ENCODE data around the gene IRF2. TPM values are rescaled to one million over a fixed set of nuclear protein-coding genes. Genes with fewer than 3 reads are reported as not detected.
A peak's percentile ranks its signal among the peaks of the same experiment; 100 is the strongest.

IRF2 gene
- total RNA-seq, 1 donor from 2014 or later = 27.6 TPM

DNA sequence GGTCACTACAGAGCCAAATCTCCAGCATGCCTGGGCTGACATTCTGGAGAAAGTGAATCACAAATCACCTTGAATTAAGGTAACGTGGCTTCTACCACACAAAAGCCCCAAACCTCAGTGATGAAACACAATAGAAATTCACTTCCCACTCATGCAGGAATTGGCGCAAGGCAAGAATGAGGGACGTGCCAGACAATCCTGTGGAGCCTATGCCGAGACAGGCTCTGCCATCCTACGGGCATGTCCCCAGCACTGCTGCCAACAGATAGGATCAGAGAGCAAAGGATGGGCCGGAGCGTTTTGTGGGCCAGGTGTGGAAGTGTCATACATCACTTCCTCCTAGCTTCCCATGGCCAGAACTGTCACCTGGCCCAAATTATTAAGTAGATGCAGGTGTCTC, 118.0 kb downstream of the IRF2 start:
- Mint-ChIP-seq H3K27ac (ENCODE audit: unreplicated experiment) (peak overlapping the region; percentile 72), H3K9me3 (ENCODE audit: unreplicated experiment) (no peaks in the 10 kb centered on the region), H3K27me3 (ENCODE audit: unreplicated experiment) (peaks cover 4% of the 10 kb centered on the region), H3K4me3 (ENCODE audit: unreplicated experiment) (no peak overlapping the region), H3K4me1 (ENCODE audit: unreplicated experiment) (peaks cover 40% of the 10 kb centered on the region), H3K36me3 (ENCODE audit: low read depth, unreplicated experiment) (peaks cover 2% of the 10 kb centered on the region)
- no peak for DNase-seq (ENCODE audit: low spot score)
- TF ChIP-seq, protein P1, sequence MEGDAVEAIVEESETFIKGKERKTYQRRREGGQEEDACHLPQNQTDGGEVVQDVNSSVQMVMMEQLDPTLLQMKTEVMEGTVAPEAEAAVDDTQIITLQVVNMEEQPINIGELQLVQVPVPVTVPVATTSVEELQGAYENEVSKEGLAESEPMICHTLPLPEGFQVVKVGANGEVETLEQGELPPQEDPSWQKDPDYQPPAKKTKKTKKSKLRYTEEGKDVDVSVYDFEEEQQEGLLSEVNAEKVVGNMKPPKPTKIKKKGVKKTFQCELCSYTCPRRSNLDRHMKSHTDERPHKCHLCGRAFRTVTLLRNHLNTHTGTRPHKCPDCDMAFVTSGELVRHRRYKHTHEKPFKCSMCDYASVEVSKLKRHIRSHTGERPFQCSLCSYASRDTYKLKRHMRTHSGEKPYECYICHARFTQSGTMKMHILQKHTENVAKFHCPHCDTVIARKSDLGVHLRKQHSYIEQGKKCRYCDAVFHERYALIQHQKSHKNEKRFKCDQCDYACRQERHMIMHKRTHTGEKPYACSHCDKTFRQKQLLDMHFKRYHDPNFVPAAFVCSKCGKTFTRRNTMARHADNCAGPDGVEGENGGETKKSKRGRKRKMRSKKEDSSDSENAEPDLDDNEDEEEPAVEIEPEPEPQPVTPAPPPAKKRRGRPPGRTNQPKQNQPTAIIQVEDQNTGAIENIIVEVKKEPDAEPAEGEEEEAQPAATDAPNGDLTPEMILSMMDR (IDR thresholded peaks at IDR 0.05; ENCODE audit: unreplicated experiment) = no peak

DNA sequence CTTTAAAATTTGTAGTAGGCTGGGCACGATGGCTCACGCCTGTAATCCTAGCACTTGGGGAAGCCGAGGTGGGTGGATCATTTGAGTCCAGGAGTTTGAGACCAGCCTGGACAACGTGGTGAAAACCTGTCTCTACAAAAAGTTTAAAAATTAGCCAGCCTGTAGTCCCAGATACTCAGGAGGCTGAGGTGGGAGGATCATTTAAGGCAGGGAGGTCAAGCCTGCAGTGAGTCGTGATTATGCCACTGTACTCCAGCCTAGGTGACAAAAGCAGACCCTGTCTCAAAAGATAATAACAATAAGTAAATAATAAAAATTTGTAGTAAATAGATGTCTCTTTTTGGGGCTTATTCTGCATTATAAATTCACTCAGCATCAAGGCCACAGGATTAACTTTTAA, 118.5 kb downstream of the IRF2 start:
- no peak for DNase-seq (ENCODE audit: low spot score)
- H3K4me3 Mint-ChIP-seq (ENCODE audit: unreplicated experiment) = peak overlapping the region; percentile 47
- peak overlapping the region; percentile 98 for H3K27ac Mint-ChIP-seq (ENCODE audit: unreplicated experiment)
- H3K9me3 Mint-ChIP-seq (ENCODE audit: unreplicated experiment) = no peaks in the 10 kb centered on the region
- H3K27me3 Mint-ChIP-seq (ENCODE audit: unreplicated experiment) = peaks cover 4% of the 10 kb centered on the region
- TF ChIP-seq, protein P1 (IDR thresholded peaks at IDR 0.05; ENCODE audit: unreplicated experiment) = no peak
- peaks cover 2% of the 10 kb centered on the region for H3K36me3 Mint-ChIP-seq (ENCODE audit: low read depth, unreplicated experiment)
- peaks cover 39% of the 10 kb centered on the region for H3K4me1 Mint-ChIP-seq (ENCODE audit: unreplicated experiment)

DNA sequence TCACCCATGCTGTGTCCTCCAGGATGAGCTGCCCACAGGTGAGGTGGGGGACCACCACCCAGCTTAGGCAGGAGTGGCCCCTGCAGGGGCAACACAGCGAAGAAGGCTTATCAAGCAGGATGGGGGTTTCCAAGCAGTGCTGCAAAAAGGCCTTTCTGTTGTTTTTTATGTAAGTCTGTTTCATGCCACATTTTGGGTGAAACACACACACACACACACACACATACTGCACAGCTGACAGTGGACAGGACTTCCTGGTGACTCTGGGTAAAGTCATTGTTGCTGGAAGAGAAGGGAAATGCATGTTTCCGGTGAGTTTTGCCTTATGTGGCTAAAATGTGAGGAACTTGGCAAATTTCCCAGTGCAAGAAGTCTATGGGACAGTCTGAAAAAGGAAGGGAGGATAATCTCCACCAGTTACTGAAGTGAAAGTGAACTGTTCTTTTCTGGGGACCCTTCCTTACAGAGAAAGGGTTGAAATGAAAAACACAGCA, 119.2 kb downstream of the IRF2 start:
- peaks cover 2% of the 10 kb centered on the region for H3K36me3 Mint-ChIP-seq (ENCODE audit: low read depth, unreplicated experiment)
- H3K4me3 Mint-ChIP-seq (ENCODE audit: unreplicated experiment) = no peak overlapping the region
- H3K4me1 Mint-ChIP-seq (ENCODE audit: unreplicated experiment) = peaks cover 32% of the 10 kb centered on the region
- peak; percentile 72 for DNase-seq (ENCODE audit: low spot score)
- H3K27me3 Mint-ChIP-seq (ENCODE audit: unreplicated experiment) = peaks cover 1% of the 10 kb centered on the region
- peak overlapping the region; percentile 98 for H3K27ac Mint-ChIP-seq (ENCODE audit: unreplicated experiment)
- no peaks in the 10 kb centered on the region for H3K9me3 Mint-ChIP-seq (ENCODE audit: unreplicated experiment)
- TF ChIP-seq, protein P1 (IDR thresholded peaks at IDR 0.05; ENCODE audit: unreplicated experiment) = no peak

DNA sequence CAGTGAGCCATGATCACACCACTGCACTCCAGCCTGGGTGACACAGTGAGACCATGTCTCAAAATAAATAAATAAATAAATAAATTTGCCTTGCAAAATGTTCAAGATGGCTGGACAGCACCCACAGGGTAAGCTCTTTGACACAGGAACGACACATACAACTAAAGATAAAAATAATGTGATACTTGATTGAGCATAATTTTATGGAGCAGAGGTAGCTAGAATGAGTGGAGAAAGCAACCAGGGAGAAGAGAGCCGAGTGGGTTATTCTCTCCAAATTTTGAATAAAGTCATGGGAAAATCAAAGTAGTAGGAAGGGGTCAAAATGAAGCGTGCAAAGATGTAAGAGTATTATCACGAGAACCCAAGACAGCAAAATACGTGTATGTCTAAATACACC, 121.5 kb downstream of the IRF2 start:
- TF ChIP-seq, protein P1 (IDR thresholded peaks at IDR 0.05; ENCODE audit: unreplicated experiment) = no peak
- DNase-seq (ENCODE audit: low spot score) = no peak
- peaks cover 2% of the 10 kb centered on the region for H3K36me3 Mint-ChIP-seq (ENCODE audit: low read depth, unreplicated experiment)
- no peak overlapping the region for H3K4me3 Mint-ChIP-seq (ENCODE audit: unreplicated experiment)
- H3K9me3 Mint-ChIP-seq (ENCODE audit: unreplicated experiment) = no peaks in the 10 kb centered on the region
- H3K27me3 Mint-ChIP-seq (ENCODE audit: unreplicated experiment) = peaks cover 9% of the 10 kb centered on the region
- H3K4me1 Mint-ChIP-seq (ENCODE audit: unreplicated experiment) = peaks cover 43% of the 10 kb centered on the region
- no peak overlapping the region for H3K27ac Mint-ChIP-seq (ENCODE audit: unreplicated experiment)

DNA sequence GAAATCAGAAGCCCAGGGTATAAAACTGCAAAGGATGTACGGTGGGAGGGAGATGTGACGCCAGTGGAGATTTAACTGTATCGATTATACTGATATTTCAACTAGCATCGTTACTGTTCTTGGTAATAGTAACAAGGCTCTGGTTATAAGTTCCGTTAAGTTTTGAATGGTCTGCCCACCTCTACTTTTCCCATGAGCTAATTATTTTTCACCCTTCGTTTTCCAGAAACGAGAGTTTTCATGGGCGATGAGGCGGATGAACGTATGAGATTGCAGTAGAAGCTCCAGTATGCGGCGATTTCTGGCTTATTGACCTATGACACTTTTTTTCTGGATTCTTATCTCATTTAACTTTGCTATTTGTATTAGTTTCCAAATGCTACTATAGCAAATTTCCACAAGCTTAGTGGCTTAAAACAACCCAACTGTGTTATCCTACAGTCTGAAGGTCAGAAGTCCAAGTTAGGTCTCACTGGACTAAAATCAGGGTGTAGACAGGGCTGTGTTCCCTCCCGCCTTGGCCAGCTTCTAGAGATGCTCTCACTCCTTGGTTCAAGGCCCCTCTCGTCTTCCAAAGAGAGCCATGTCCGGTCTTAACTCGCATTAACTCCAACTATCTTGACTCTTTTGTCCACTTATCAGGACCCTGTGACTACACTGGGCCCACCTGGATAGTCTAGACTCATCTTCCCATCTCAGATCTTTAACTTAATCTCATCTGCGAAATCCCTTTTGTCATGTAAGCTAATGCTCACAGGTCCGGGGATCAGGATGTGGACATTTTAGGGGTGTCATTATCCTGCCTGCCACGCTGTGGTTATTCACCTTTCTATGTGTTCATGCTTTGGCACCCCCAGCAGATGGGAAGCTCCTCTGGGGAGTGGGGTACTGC, 122.5 kb downstream of the IRF2 start:
- Mint-ChIP-seq H3K27me3 (ENCODE audit: unreplicated experiment) (peaks cover 8% of the 10 kb centered on the region), H3K4me3 (ENCODE audit: unreplicated experiment) (no peak overlapping the region), H3K36me3 (ENCODE audit: low read depth, unreplicated experiment) (peaks cover 2% of the 10 kb centered on the region), H3K27ac (ENCODE audit: unreplicated experiment) (no peak overlapping the region), H3K9me3 (ENCODE audit: unreplicated experiment) (no peaks in the 10 kb centered on the region), H3K4me1 (ENCODE audit: unreplicated experiment) (peaks cover 53% of the 10 kb centered on the region)
- TF ChIP-seq, protein P1 (IDR thresholded peaks at IDR 0.05; ENCODE audit: unreplicated experiment) = no peak
- DNase-seq (ENCODE audit: low spot score) = no peak
